ENCODE data around the gene RAB3D. TPM values are rescaled to one million over a fixed set of nuclear protein-coding genes. Genes with fewer than 3 reads are reported as not detected.

Gene RAB3D
- total and polyA plus RNA-seq, 10 of the 15 experiments (the other 5 are each of a cell fraction or from before 2014, with no cell fraction given): 1.1 to 15.7 (median 6.2) TPM

DNA sequence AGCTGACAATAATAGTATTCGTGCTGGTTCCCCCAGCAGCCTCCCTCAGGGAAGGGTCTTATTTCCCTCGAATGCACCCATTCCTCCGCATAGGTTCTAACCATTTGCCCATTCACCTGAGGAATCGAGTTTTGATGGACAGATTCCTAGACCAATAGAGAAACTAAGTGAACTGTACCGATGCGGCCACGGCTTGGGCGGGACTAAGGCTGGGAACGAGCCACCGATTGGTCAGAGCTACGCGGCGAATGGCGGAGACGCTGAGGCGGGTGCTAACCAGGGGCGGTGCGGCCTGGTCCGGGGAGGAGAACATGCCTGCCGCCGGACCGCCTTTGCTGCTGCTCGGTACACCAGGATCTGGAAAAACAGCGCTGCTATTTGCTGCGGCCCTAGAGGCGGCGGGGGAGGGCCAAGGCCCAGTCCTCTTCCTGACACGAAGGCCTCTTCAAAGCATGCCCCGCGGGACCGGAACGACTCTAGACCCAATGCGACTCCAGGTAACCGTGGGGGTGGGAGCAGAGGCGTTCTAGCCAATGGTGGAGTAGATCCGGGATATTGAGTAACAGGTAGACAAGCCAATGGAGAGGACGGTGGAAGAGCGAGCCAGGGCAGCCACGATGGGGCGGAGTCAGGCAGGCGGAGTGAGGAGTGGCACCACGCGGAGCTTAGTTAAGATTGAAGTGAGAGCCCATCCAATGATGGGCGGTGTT is 35.1 kb upstream of the RAB3D start, which contains the start of gene SWSAP1 (continued):
- 0 out of 2 replicates have a peak, but pooled peaks have one; percentile 41 for TF ChIP-seq NR2C1 (IDR thresholded peaks at IDR 0.05)
- TF ChIP-seq CHD2 (IDR thresholded peaks at IDR 0.05; ENCODE audit: borderline replicate concordance, low read depth, low read length): peak; percentile 87
- TF ChIP-seq, protein P1, sequence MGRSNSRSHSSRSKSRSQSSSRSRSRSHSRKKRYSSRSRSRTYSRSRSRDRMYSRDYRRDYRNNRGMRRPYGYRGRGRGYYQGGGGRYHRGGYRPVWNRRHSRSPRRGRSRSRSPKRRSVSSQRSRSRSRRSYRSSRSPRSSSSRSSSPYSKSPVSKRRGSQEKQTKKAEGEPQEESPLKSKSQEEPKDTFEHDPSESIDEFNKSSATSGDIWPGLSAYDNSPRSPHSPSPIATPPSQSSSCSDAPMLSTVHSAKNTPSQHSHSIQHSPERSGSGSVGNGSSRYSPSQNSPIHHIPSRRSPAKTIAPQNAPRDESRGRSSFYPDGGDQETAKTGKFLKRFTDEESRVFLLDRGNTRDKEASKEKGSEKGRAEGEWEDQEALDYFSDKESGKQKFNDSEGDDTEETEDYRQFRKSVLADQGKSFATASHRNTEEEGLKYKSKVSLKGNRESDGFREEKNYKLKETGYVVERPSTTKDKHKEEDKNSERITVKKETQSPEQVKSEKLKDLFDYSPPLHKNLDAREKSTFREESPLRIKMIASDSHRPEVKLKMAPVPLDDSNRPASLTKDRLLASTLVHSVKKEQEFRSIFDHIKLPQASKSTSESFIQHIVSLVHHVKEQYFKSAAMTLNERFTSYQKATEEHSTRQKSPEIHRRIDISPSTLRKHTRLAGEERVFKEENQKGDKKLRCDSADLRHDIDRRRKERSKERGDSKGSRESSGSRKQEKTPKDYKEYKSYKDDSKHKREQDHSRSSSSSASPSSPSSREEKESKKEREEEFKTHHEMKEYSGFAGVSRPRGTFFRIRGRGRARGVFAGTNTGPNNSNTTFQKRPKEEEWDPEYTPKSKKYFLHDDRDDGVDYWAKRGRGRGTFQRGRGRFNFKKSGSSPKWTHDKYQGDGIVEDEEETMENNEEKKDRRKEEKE (IDR thresholded peaks at IDR 0.05): no peak
- TF ChIP-seq MEF2B (IDR thresholded peaks at IDR 0.05; ENCODE audit: partially characterized antibody, poor library complexity, severe bottlenecking): peak; percentile 49
- TF ChIP-seq IRF4 (IDR thresholded peaks at IDR 0.05; ENCODE audit: low read depth, low read length): 0 out of 2 replicates have a peak, but pooled peaks have one; percentile 9
- TF ChIP-seq POLR2A (IDR thresholded peaks at IDR 0.05; ENCODE audit: low read depth, low read length): peak; percentile 95
- peak; percentile 90 for TF ChIP-seq CREB1 (IDR thresholded peaks at IDR 0.05; ENCODE audit: low read depth)
- TF ChIP-seq, protein P2, sequence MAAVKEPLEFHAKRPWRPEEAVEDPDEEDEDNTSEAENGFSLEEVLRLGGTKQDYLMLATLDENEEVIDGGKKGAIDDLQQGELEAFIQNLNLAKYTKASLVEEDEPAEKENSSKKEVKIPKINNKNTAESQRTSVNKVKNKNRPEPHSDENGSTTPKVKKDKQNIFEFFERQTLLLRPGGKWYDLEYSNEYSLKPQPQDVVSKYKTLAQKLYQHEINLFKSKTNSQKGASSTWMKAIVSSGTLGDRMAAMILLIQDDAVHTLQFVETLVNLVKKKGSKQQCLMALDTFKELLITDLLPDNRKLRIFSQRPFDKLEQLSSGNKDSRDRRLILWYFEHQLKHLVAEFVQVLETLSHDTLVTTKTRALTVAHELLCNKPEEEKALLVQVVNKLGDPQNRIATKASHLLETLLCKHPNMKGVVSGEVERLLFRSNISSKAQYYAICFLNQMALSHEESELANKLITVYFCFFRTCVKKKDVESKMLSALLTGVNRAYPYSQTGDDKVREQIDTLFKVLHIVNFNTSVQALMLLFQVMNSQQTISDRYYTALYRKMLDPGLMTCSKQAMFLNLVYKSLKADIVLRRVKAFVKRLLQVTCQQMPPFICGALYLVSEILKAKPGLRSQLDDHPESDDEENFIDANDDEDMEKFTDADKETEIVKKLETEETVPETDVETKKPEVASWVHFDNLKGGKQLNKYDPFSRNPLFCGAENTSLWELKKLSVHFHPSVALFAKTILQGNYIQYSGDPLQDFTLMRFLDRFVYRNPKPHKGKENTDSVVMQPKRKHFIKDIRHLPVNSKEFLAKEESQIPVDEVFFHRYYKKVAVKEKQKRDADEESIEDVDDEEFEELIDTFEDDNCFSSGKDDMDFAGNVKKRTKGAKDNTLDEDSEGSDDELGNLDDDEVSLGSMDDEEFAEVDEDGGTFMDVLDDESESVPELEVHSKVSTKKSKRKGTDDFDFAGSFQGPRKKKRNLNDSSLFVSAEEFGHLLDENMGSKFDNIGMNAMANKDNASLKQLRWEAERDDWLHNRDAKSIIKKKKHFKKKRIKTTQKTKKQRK (IDR thresholded peaks at IDR 0.05; ENCODE audit: low read depth, low read length): peak; percentile 84
- peak; percentile 86; the same call in 1 of the 2 replicates for TF ChIP-seq ZNF207 (IDR thresholded peaks at IDR 0.05; ENCODE audit: borderline replicate concordance)
- TF ChIP-seq CBX5 (IDR thresholded peaks at IDR 0.05; ENCODE audit: low read depth): no peak
- TF ChIP-seq, protein P3, sequence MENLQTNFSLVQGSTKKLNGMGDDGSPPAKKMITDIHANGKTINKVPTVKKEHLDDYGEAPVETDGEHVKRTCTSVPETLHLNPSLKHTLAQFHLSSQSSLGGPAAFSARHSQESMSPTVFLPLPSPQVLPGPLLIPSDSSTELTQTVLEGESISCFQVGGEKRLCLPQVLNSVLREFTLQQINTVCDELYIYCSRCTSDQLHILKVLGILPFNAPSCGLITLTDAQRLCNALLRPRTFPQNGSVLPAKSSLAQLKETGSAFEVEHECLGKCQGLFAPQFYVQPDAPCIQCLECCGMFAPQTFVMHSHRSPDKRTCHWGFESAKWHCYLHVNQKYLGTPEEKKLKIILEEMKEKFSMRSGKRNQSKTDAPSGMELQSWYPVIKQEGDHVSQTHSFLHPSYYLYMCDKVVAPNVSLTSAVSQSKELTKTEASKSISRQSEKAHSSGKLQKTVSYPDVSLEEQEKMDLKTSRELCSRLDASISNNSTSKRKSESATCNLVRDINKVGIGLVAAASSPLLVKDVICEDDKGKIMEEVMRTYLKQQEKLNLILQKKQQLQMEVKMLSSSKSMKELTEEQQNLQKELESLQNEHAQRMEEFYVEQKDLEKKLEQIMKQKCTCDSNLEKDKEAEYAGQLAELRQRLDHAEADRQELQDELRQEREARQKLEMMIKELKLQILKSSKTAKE (IDR thresholded peaks at IDR 0.05; ENCODE audit: low read depth, poor library complexity, severe bottlenecking): peak; percentile 17
- peak; percentile 38; the same call in 1 of the 2 replicates for TF ChIP-seq ATF7 (IDR thresholded peaks at IDR 0.05; ENCODE audit: low read depth)
- TF ChIP-seq NRF1 (conservative IDR thresholded peaks at IDR 0.05; ENCODE audit: low read depth, low read length): no peak; the same call in 1 of the 2 replicates
- TF ChIP-seq, protein P4, sequence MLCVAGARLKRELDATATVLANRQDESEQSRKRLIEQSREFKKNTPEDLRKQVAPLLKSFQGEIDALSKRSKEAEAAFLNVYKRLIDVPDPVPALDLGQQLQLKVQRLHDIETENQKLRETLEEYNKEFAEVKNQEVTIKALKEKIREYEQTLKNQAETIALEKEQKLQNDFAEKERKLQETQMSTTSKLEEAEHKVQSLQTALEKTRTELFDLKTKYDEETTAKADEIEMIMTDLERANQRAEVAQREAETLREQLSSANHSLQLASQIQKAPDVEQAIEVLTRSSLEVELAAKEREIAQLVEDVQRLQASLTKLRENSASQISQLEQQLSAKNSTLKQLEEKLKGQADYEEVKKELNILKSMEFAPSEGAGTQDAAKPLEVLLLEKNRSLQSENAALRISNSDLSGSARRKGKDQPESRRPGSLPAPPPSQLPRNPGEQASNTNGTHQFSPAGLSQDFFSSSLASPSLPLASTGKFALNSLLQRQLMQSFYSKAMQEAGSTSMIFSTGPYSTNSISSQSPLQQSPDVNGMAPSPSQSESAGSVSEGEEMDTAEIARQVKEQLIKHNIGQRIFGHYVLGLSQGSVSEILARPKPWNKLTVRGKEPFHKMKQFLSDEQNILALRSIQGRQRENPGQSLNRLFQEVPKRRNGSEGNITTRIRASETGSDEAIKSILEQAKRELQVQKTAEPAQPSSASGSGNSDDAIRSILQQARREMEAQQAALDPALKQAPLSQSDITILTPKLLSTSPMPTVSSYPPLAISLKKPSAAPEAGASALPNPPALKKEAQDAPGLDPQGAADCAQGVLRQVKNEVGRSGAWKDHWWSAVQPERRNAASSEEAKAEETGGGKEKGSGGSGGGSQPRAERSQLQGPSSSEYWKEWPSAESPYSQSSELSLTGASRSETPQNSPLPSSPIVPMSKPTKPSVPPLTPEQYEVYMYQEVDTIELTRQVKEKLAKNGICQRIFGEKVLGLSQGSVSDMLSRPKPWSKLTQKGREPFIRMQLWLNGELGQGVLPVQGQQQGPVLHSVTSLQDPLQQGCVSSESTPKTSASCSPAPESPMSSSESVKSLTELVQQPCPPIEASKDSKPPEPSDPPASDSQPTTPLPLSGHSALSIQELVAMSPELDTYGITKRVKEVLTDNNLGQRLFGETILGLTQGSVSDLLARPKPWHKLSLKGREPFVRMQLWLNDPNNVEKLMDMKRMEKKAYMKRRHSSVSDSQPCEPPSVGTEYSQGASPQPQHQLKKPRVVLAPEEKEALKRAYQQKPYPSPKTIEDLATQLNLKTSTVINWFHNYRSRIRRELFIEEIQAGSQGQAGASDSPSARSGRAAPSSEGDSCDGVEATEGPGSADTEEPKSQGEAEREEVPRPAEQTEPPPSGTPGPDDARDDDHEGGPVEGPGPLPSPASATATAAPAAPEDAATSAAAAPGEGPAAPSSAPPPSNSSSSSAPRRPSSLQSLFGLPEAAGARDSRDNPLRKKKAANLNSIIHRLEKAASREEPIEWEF (IDR thresholded peaks at IDR 0.05; ENCODE audit: insufficient replicate concordance, low read depth, low read length): no peak
- no peak for TF ChIP-seq MTA3 (IDR thresholded peaks at IDR 0.05; ENCODE audit: borderline replicate concordance, low read length)
- peak; percentile 93 for TF ChIP-seq SP1 (IDR thresholded peaks at IDR 0.05; ENCODE audit: low read depth, low read length)

Data from GM12878 (cell line).